GM18951 (cell line): ENCODE measurements around the gene BTLA.
"Not testable (repeated sequence)": the region's sequence is repeated elsewhere in the genome, so short reads cannot be mapped to it uniquely, and the experiment has no call there.

Source experiments
- POLR2A ChIP-seq: IDR thresholded peaks from 4 replicates; pipeline ENCODE4 v1.6.1; 2011; ENCODE audit warnings: mild to moderate bottlenecking; ENCODE audit not compliant: insufficient read length, insufficient read depth; ENCODE audit errors: extremely low read depth
- in situ Hi-C: fragments of 300-500 bp; cut with MboI; formaldehyde crosslinking; loops from one replicate; pipeline ENCODE4 v1.12.0; 2022; ENCODE audit warnings: low sequenced_read_pairs, mixed read lengths, inconsistent platforms; ENCODE audit not compliant: unreplicated experiment

Gene BTLA

DNA sequence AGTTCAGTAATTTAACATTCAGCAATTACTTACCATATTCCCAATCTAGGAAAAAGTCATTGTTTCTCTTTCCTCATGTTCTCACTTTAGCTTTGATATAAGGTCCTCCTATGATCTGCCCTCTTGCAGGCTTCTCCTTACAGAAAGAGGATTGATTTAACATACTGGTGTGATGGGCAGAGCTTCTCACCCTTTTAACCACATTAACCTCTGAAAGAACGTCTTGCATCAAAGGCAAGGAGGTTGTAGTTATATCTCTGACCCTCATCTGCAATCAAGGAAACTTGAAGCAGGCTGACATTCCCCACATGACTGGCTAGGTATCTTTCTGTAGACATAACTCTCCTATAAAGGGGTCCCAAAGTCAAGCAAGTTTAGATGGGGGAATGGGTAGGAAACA is 39.5 kb downstream of the BTLA start:
- in situ Hi-C loops: no loop called here
- TF ChIP-seq POLR2A: no peak

- in situ Hi-C loops: no loop called here
- no peak for TF ChIP-seq POLR2A
Measured at GRCh38 chr3:112456147-112456546, 43.1 kb downstream of the BTLA start.

DNA sequence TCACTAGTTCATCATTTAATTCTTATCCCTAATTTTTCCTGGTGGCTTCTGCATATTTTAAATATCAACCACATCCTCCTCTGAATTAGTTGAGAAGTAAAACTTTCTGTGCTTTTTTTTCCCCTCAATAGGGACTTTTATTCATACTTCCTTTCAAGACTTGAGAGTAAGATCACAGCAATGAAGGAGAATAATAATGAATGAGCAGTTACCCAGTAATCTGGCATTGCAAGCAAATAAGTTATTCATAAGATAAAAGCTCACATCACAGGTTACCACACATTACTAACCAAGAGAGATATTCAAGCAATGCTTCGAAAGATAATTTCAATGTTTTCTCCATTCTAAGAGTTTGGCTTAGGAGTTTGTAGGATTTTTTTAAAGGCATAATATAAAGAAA is 50.3 kb downstream of the BTLA start:
- TF ChIP-seq POLR2A: no peak
- in situ Hi-C loops: no loop called here

GRCh38 chr3:112446343-112446742 is 52.9 kb downstream of the BTLA start:
- no peak for TF ChIP-seq POLR2A
- in situ Hi-C loops: no loop called here

- TF ChIP-seq POLR2A: no peak
- in situ Hi-C loops: no loop called here
Measured at GRCh38 chr3:112445839-112446238, 53.4 kb downstream of the BTLA start.

DNA sequence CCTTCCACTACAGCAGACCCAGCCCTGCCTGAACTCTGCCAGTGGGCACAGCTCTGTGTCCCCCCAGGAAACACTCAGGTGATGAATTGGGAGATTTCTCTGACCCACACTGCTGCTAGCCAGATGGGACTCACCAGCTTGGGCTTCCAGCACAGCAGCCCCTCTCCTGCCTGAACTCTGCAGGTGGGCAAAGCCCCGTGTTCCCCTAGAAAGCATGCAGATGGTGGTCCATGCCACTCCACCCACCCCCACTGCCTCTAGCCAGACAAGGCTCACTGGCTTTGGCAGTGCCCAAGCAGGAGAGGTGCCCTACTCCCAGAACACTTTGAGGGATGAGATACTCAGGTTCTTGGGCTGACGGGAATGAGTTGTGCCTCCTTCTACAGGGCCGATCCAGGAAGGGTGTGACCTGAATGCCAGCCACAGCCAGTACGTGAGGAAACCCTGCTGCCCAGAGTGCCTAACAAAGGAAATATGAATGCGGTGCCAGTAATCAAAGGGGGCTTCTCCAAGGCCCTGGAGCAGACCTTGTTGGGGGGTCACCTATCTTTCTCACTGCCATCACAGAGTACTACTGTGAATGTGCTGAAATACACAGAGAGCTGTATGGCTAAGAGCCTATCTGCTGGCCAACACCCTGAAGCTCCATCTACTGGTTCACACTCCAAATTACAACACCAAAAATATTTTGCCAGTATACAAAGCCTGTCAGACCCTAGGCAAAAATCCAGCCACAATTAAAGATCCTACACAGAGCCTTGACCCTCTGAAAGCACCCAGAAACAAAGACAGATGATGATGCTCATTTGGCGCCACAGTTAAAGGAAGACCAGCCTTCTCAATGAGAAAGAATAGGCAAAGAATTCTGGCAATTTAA is 61.9 kb downstream of the BTLA start:
- in situ Hi-C loops: no loop called here
- no peak for TF ChIP-seq POLR2A

DNA sequence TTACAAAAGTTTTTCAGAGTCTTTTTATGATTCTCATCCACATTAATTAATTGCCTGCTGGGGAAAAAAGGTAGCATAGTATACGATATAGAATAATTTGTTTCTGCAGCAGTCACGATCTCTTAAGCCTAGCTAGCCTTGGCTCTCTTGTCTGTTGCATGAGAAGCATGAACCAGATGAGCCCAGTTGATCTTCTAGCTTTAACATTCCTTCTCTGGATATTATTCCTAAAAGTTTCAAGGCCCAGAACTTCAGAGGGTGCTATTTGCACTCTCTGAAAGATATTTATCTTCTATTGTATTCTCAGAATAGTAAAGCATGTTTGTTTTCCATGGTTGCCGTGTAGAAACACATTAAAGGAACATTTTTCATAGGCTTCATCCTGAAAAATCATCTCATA is 69.3 kb downstream of the BTLA start:
- no peak for TF ChIP-seq POLR2A
- in situ Hi-C loops: no loop called here

DNA sequence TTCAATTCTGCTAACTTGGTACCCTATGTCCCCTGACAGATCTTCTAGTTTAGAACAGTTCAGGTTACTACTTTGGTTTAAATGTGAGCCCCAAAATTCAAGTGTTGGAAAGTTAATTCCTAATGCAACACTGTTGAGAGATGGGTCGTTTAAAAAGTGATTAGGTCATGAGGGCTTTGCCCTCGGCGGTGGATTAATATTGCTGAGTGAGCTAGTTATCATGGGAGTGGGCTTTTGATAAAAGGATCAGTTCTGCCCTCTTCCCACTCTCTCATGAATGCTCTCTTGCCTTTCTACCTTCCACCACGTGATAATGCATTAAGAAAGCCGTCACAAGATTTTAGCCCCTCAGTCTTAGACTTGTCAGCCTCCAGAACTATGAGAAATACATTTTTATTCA is 72.1 kb downstream of the BTLA start:
- in situ Hi-C loops: no loop called here
- no peak for TF ChIP-seq POLR2A

- TF ChIP-seq POLR2A: no peak
- in situ Hi-C loops: no loop called here
Measured at GRCh38 chr3:112425858-112426750, 73.2 kb downstream of the BTLA start.

DNA sequence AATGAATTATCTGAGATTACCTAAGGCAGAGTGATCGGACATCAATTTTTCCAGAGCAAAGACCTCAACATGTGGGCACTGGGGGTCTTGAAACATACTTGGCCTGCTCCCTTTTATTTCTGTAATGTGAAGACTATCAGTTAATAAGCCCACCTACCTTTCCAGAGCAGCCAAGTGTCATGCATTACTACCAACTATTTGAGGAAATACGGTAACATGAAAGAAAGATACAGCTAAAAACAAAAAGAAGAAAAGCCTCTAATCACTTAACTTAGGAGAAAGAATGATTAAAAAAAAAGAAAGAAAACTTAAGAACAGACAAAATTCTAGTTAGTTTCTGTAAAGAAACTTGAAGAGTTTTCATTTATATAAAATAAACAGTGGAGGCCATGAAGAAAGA is 73.9 kb downstream of the BTLA start:
- no peak for TF ChIP-seq POLR2A
- in situ Hi-C loops: no loop called here

GRCh38 chr3:112424394-112424793 is 74.9 kb downstream of the BTLA start:
- in situ Hi-C loops: no loop called here
- no peak for TF ChIP-seq POLR2A

- in situ Hi-C loops: not testable (repeated sequence)
Measured at GRCh38 chr3:112422921-112423320, 76.4 kb downstream of the BTLA start.

DNA sequence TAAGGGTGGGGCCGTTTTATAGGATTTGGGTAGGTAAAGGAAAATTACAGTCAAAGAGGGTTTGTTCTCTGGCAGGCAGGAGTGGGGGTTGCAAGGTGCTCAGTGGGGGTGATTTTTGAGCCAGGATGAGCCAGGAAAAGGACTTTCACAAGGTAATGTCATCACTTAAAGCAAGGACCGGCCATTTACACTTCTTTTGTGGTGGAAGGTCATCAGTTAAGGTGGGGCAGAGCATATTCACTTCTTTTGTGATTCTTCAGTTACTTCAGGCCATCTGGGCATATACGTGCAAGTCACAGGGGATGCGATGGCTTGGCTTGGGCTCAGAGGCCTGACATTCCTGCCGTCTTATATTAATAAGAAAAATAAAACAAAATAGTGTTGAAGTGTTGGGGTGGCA is 80.7 kb downstream of the BTLA start:
- in situ Hi-C loops: not testable (repeated sequence)
